Mesodermal cell (in vitro differentiated cells): ENCODE data around the gene CCDC184. TPM values are rescaled to one million over a fixed set of nuclear protein-coding genes. Genes with fewer than 3 reads are reported as not detected.
"Not testable (repeated sequence)": the region's sequence is repeated elsewhere in the genome, so short reads cannot be mapped to it uniquely, and the experiment has no call there.

Experiments
- H3K27ac ChIP-seq: 2 replicates; pipeline ENCODE4 v1.7.0; 2013; ENCODE audit warnings: mild to moderate bottlenecking, low read depth, low read length, moderate library complexity; ENCODE audit not compliant: severe bottlenecking
- H3K36me3 ChIP-seq: 2 replicates; pipeline ENCODE4 v1.7.1; 2013; ENCODE audit warnings: mild to moderate bottlenecking, low read length, moderate library complexity; ENCODE audit not compliant: control insufficient read depth, insufficient read depth
- H3K4me1 ChIP-seq: one replicate; pipeline ENCODE4 v1.7.1; 2013; ENCODE audit warnings: mild to moderate bottlenecking, low read length; ENCODE audit not compliant: insufficient read depth, control insufficient read depth, poor library complexity, severe bottlenecking
- H3K4me3 ChIP-seq: 2 replicates; pipeline ENCODE4 v1.7.0; 2013; ENCODE audit warnings: low read length, control low read depth, mild to moderate bottlenecking; ENCODE audit not compliant: insufficient read depth, poor library complexity, severe bottlenecking; ENCODE audit errors: extremely low read depth
- H3K9me3 ChIP-seq: 2 replicates; pipeline ENCODE4 v1.7.1; 2013; ENCODE audit warnings: mild to moderate bottlenecking, low read length, moderate library complexity; ENCODE audit not compliant: control insufficient read depth
- WGBS, 2 experiments: methylation state at CpG; one replicate each; pipeline ENCODE4 v1.1.5; 2013; ENCODE audit warnings: missing lambda C conversion rate in 2 of 2; ENCODE audit not compliant: insufficient coverage in 2 of 2; 5-methylcytosine and 5-hydroxymethylcytosine counted together
- polyA plus RNA-seq, 2 experiments: library from polyadenylated mRNA; stranded (reverse); fragments of 50-300 nt; gene quantifications; one replicate each; pipeline ENCODE4 v1.2.3, GENCODE V29; 2013

CCDC184 gene
- 3.5 TPM for polyA plus RNA-seq (2013, experiment 1 of 2)
- polyA plus RNA-seq (2013, experiment 2 of 2): 4.5 TPM

DNA sequence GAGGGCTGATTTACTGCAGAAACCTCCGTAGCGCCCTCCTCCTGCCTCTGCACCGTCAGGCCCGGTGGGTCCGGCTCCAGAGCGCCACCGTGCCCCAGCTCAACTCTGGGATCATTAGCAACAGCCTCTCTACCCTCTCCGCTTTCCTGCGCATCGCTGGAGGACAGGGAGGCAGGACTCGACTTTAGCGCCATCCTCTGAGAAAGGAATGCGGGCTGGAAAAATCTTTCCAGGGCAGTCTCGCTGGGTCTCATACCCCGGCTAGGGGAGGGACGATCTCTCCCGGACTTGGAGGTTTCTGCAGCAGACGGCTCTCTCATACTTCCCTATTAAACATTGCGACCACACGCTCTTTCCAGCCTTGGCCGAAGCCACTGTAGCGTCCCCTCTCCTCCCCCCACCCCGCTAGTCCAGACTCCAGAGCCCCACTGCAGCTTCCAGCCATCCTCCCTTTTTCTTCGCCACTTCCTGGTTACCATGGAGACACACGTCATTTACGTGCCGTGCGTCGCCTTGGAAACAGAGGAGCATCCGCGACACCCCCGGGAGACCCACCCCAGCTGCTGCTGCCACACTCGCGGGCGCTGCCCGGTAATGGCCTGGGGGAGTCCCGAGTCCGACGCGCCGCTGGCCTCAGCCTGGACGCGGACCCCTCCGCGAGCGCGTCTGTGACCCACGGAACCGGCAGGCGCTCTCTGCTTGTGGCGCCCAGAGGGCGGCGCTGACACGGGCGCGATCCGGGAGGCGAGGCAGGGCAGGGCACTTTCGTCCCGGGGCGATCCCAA, at the start of gene CCDC184:
Gene CCDC184, plus strand, starts transcription at position 554 of the 785 bp plus-strand sequence. CDS start 479 bp downstream, outside the sequence.
- H3K27ac ChIP-seq: peak within 1 kb of the TSS; percentile 69
- WGBS, 2 experiments: 0% methylated on average over 53 to 58 of the region's 61 CpGs
- H3K4me1 ChIP-seq: peaks cover 8% of the 10 kb centered on the region
- peak within 1 kb of the TSS; percentile 56 for H3K4me3 ChIP-seq
- no peaks in the 10 kb centered on the region for H3K9me3 ChIP-seq
- H3K36me3 ChIP-seq: no peaks in the 10 kb centered on the region

GRCh38 chr12:48135027-48135426, 48.4 kb upstream of the CCDC184 start:
- no peaks in the 10 kb centered on the region for H3K9me3 ChIP-seq
- H3K27ac ChIP-seq: no peak overlapping the region
- H3K36me3 ChIP-seq: peaks cover 94% of the 10 kb centered on the region
- WGBS, 2 experiments: 89 to 100% methylated on average over 5 of the region's 5 CpGs
- no peaks in the 10 kb centered on the region for H3K4me1 ChIP-seq
- no peak overlapping the region for H3K4me3 ChIP-seq

DNA sequence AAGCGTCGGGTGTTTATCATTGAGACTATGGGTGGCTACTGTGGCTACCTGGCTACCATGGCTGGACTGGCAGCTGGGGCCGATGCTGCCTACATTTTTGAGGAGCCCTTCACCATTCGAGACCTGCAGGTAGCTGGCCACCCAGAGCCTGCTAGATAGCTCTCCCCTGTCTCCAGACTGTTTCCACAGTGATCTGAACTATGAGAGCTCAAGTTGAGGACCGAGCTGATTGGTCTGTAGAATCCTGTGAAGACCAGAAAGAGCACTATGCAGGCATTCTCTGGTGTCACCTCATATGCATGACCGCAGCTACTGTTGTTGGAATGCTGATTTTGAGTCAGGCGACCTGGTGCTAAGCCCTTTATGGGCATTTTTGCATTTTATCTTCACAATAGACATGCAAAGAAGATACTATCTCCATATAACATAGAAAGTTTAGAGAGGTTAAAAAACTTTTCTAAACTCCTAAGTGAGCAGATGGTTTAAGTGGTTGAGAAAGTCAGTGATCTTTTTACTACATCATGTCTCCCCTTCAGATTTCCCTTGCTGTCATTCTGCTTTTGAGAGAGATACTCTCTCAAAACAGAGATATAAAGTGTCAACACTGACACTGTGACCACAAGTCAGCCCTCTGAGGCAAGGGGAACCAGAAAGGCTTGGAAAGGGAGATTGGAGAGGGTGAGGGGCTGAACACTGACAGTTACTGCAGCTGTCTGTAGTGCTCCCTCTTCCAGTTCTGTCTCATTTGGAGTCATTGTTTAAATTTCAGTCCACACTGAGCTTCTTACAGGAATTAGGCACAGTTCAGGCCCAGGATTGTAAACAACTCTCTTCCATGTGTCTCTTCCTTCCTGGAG, 40.4 kb upstream of the CCDC184 start:
- no peak overlapping the region for H3K4me3 ChIP-seq
- H3K4me1 ChIP-seq: no peaks in the 10 kb centered on the region
- no peaks in the 10 kb centered on the region for H3K9me3 ChIP-seq
- H3K27ac ChIP-seq: no peak overlapping the region
- WGBS, 2 experiments: 82 to 84% methylated on average over 6 to 7 of the region's 7 CpGs
- peaks cover 93% of the 10 kb centered on the region for H3K36me3 ChIP-seq

DNA sequence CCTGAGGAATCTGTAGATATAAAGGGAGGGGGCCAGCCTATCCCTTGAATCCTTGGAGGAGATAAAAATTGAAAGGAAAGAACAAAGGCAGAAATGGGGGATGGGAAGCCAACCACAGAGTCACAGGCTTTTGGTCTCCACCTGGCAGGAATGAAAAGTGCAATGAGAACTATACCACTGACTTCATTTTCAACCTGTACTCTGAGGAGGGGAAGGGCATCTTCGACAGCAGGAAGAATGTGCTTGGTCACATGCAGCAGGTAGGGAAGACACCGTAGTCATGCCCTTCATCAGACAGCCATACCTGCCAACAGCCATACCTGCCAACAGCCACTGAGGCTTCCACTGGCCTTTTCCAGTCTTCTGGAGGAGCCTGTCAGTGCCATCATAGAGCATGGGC, 39.5 kb upstream of the CCDC184 start:
- no peaks in the 10 kb centered on the region for H3K9me3 ChIP-seq
- H3K4me3 ChIP-seq: no peak overlapping the region
- H3K27ac ChIP-seq: no peak overlapping the region
- H3K4me1 ChIP-seq: no peaks in the 10 kb centered on the region
- peaks cover 93% of the 10 kb centered on the region for H3K36me3 ChIP-seq
- 78 to 83% methylated on average over 1 of the region's 2 CpGs for WGBS, 2 experiments

- no CpG with 5 or more reads among the region's 1 CpG for WGBS, 2 experiments
- H3K4me1 ChIP-seq: no peaks in the 10 kb centered on the region
- H3K27ac ChIP-seq: no peak overlapping the region
- peaks cover 87% of the 10 kb centered on the region for H3K36me3 ChIP-seq
- H3K9me3 ChIP-seq: no peaks in the 10 kb centered on the region
- no peak overlapping the region for H3K4me3 ChIP-seq
These were observed 37.5 kb upstream of the CCDC184 start for GRCh38 chr12:48145981-48146380.

- Histone ChIP-seq H3K9me3 (no peaks in the 10 kb centered on the region), H3K4me3 (no peak overlapping the region), H3K27ac (no peak overlapping the region), H3K4me1 (peaks cover 5% of the 10 kb centered on the region), H3K36me3 (peaks cover 37% of the 10 kb centered on the region)
- WGBS, 2 experiments: 86 to 92% methylated on average over 1 to 2 of the region's 2 CpGs
These were observed 32.2 kb upstream of the CCDC184 start for GRCh38 chr12:48151103-48151771.

GRCh38 chr12:48155786-48156185, 27.7 kb upstream of the CCDC184 start:
- H3K4me1 ChIP-seq, H3K27ac ChIP-seq, H3K4me3 ChIP-seq, H3K9me3 ChIP-seq, H3K36me3 ChIP-seq: not testable (repeated sequence)
- WGBS, 2 experiments: 88 to 100% methylated on average over 1 to 3 of the region's 5 CpGs

- Histone ChIP-seq H3K36me3 (peaks cover 2% of the 10 kb centered on the region), H3K9me3 (no peaks in the 10 kb centered on the region), H3K4me3 (peak overlapping the region; percentile 97), H3K27ac (no peak overlapping the region), H3K4me1 (peaks cover 5% of the 10 kb centered on the region)
- 40 to 41% methylated on average over 8 of the region's 8 CpGs for WGBS, 2 experiments
These were observed 26.8 kb upstream of the CCDC184 start for GRCh38 chr12:48156652-48157017.

DNA sequence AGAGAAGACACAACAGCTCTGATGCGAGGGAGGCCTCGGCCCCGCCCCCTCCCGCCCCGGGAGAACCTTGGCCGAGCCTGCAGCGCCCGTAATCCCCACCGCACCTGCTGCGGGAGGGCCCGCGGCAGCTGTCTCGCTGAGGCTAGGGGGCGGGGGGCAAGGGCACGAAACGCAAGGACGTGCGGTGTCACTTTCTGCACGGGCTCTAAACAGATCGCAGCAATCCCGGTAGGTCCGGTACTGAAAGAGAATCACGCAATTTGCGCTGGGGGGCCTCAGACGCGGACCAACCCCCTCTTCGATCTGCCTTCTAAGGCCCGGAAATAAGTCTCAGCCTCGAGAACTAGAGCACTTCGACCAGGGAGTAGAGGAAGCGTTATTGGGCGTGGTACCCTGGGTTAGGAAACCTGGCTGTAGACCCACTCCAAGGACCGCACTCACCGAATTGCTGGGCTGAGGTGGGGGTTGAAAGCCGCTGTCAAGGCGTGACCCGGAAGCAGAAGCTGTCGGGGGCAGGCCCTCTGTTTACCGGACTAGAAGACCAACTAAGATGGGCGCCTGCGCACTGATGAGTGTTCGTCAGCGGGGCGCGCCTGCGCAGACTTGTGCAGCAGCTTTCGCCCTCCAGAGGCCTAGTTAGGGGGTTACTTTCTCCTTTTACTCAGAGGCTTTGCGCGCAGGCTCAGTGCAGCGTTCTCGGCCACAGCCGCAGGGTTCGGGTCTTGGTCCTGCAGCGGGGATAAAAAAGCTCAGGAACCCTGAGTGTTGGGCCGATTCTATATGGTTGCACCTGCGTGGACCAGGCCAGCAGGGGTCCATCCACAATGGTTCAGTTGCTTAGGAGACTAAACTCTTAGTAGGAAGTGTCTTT, 26.2 kb upstream of the CCDC184 start, which contains the start of gene ASB8:
Gene ASB8, minus strand, starts transcription at position 498 of the 871 bp plus-strand sequence. CDS start 4,019 bp downstream, outside the sequence.
- Histone ChIP-seq H3K36me3 (peaks cover 2% of the 10 kb centered on the region), H3K4me1 (peaks cover 2% of the 10 kb centered on the region), H3K4me3 (peak within 1 kb of the TSS; percentile 97), H3K9me3 (no peaks in the 10 kb centered on the region), H3K27ac (peak within 1 kb of the TSS; percentile 53)
- 1% methylated on average over 47 to 49 of the region's 56 CpGs for WGBS, 2 experiments
